ENCODE measurements around the gene OSBPL6. TPM values are rescaled to one million over a fixed set of nuclear protein-coding genes. Genes with fewer than 3 reads are reported as not detected.

Gene OSBPL6
- total and polyA plus RNA-seq, 2 of the 13 experiments (the other 11 are each of a cell fraction or from before 2014, with no cell fraction given): 0.03 to 0.11 TPM

DNA sequence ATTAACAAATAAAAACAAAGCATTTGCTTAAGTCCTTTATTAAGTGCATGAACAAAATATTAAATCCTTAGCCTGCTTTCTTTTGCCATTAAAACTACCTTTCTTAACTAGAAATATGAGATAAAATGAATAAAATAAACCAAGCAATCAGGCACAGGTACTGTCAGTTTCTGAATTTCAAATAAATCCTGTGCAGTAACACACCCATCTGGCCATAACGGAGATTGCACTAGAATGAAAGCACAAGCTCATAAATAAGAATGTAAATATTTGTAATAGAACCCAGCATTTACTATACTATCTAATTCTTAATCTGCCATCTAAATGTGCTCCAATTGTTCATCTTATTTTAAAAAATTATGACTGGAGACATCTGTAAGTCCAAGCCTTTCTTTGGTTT, 224.8 kb downstream of the OSBPL6 start:
- H2AFZ ChIP-seq (ENCODE audit: low read length): no peak overlapping the region
- peaks cover 9% of the 10 kb centered on the region; the same call in 1 of the 2 replicates for H3K4me1 ChIP-seq (ENCODE audit: insufficient read depth, low read length)
- no peaks in the 10 kb centered on the region for H3K9me3 ChIP-seq (ENCODE audit: low read length)
- no peaks in the 10 kb centered on the region for H3K27me3 ChIP-seq (ENCODE audit: control insufficient read depth in 1 of 2, insufficient read depth in 2 of 2, low read length in 2 of 2)
- ChIA-PET POLR2A (interaction anchor here (1.3 to 1.4 kb wide), 2 partner anchors 9 to 307 kb away, joined by 3 to 6 read pairs; partner anchors contain the start of gene RBM45), CTCF (ENCODE audit: low intra/inter-chr PET ratio, low total read pairs) (no interaction called here)
- H3K27ac ChIP-seq (ENCODE audit: extremely low read length, insufficient read depth, low read length): no peak overlapping the region
- no peaks in the 10 kb centered on the region for H4K20me1 ChIP-seq (ENCODE audit: insufficient read depth, low read length)
- intact Hi-C loops (cut with micrococcal nuclease; ENCODE audit: unreplicated experiment): no loop called here
- in situ Hi-C loops (cut with HindIII; ENCODE audit: extremely low pct_ligation_motif_present, low pct_unique_long_range_greater_than_20kb): loop anchor here (10.0 kb wide), 2 partner anchors 114 to 304 kb away; partner anchors contain the start of gene RBM45
- H3K36me3 ChIP-seq (replicated peaks in 1 of 2; ENCODE audit: control insufficient read depth in 1 of 2, insufficient read depth in 2 of 2, low read length in 2 of 2): no peaks in the 10 kb centered on the region
- TF ChIP-seq ZFY (CRISPR knock-in tag; IDR thresholded peaks at IDR 0.05) (no peak), STAG1 (CRISPR knock-in tag; IDR thresholded peaks at IDR 0.05) (peak; percentile 45), CENPT (CRISPR knock-in tag; IDR thresholded peaks at IDR 0.05; ENCODE audit: low read depth) (no peak), EP300 (IDR thresholded peaks at IDR 0.05; ENCODE audit: low read depth in 2 of 2, low read length in 2 of 2) (no peak), EP300 (CRISPR knock-in tag; IDR thresholded peaks at IDR 0.05; ENCODE audit: borderline replicate concordance) (no peak), MYNN (CRISPR knock-in tag; IDR thresholded peaks at IDR 0.05; ENCODE audit: low read depth) (no peak), ZNF768 (CRISPR knock-in tag; IDR thresholded peaks at IDR 0.05) (no peak), PCBP2 (optimal IDR thresholded peaks at IDR 0.05; ENCODE audit: low read depth, low read length, poor library complexity, severe bottlenecking) (no peak)
- H3K4me3 ChIP-seq (replicated peaks in 1 of 3; ENCODE audit: insufficient read depth in 1 of 3, low read depth in 2 of 3, low read length in 3 of 3): no peak overlapping the region
- no TSS peak for BruUV-seq (replicated peaks)
- no peak overlapping the region for H3K4me2 ChIP-seq (ENCODE audit: low read depth, low read length)
- no peaks in the 10 kb centered on the region for H3K79me2 ChIP-seq (ENCODE audit: insufficient read depth, low read length)
- no peak overlapping the region for H3K9ac ChIP-seq (ENCODE audit: insufficient read depth, low read depth, low read length)
- WGBS (ENCODE audit: low lambda C conversion rate): 46% methylated on average over 1 of the region's 1 CpG
- no peak for ATAC-seq
- no peak for FAIRE-seq
- no peak for DNase-seq (ENCODE audit: low spot score)

DNA sequence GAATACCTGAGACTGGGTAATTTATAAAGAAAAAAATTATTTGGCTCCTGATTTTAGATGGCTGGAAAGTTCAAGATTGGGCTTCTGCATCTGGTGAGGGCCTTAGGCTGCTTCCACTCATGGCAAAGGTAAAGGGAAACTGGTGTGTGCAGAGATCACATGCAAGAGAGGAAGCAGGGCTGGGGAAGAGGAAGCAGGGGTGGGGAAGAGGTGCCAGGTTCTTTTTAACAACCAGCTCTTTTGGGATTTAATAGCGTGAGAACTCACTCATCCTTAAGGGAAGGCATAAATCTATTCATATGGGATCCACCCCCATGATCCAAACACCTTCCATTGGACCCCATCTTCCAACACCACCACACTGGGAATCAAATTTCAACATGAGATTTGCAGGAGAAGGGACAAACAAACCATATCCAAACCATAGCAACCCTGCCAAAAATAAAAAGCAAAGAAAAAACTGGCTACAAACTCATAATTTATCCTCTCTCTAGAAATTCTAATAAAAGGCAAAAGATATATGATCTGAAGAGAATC, 226.2 kb downstream of the OSBPL6 start:
- DNase-seq (ENCODE audit: low spot score) (no peak), FAIRE-seq (no peak), ATAC-seq (no peak)
- Histone ChIP-seq H3K36me3 (replicated peaks in 1 of 2; ENCODE audit: control insufficient read depth in 1 of 2, insufficient read depth in 2 of 2, low read length in 2 of 2) (no peaks in the 10 kb centered on the region), H3K9me3 (ENCODE audit: low read length) (peaks cover 6% of the 10 kb centered on the region; the same call in 1 of the 2 replicates), H3K27me3 (ENCODE audit: control insufficient read depth in 1 of 2, insufficient read depth in 2 of 2, low read length in 2 of 2) (no peaks in the 10 kb centered on the region), H4K20me1 (ENCODE audit: insufficient read depth, low read length) (no peaks in the 10 kb centered on the region), H3K4me3 (replicated peaks in 1 of 3; ENCODE audit: insufficient read depth in 1 of 3, low read depth in 2 of 3, low read length in 3 of 3) (no peak overlapping the region), H3K79me2 (ENCODE audit: insufficient read depth, low read length) (no peaks in the 10 kb centered on the region), H3K27ac (ENCODE audit: extremely low read length, insufficient read depth, low read length) (no peak overlapping the region), H3K4me2 (ENCODE audit: low read depth, low read length) (no peak overlapping the region), H2AFZ (ENCODE audit: low read length) (no peak overlapping the region), H3K9ac (ENCODE audit: insufficient read depth, low read depth, low read length) (no peak overlapping the region), H3K4me1 (ENCODE audit: insufficient read depth, low read length) (no peaks in the 10 kb centered on the region)
- TF ChIP-seq TARDBP (CRISPR knock-in tag; IDR thresholded peaks at IDR 0.05) (no peak), ZBTB38 (CRISPR knock-in tag; IDR thresholded peaks at IDR 0.05) (no peak), FOXK1 (CRISPR knock-in tag; IDR thresholded peaks at IDR 0.05; ENCODE audit: borderline replicate concordance, low read depth) (no peak), MLLT10 (CRISPR knock-in tag; IDR thresholded peaks at IDR 0.05) (no peak), GABPA (IDR thresholded peaks at IDR 0.05; ENCODE audit: low read depth, low read length) (no peak), GABPA (CRISPR knock-in tag; IDR thresholded peaks at IDR 0.05; ENCODE audit: low read depth) (no peak), ZSCAN22 (CRISPR knock-in tag; IDR thresholded peaks at IDR 0.05) (no peak), ZNF83 (CRISPR knock-in tag; IDR thresholded peaks at IDR 0.05; ENCODE audit: borderline replicate concordance) (no peak), FOXA3 (CRISPR knock-in tag; IDR thresholded peaks at IDR 0.05) (no peak)
- TF ChIP-seq, protein P1, sequence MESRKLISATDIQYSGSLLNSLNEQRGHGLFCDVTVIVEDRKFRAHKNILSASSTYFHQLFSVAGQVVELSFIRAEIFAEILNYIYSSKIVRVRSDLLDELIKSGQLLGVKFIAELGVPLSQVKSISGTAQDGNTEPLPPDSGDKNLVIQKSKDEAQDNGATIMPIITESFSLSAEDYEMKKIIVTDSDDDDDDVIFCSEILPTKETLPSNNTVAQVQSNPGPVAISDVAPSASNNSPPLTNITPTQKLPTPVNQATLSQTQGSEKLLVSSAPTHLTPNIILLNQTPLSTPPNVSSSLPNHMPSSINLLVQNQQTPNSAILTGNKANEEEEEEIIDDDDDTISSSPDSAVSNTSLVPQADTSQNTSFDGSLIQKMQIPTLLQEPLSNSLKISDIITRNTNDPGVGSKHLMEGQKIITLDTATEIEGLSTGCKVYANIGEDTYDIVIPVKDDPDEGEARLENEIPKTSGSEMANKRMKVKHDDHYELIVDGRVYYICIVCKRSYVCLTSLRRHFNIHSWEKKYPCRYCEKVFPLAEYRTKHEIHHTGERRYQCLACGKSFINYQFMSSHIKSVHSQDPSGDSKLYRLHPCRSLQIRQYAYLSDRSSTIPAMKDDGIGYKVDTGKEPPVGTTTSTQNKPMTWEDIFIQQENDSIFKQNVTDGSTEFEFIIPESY (CRISPR knock-in tag; IDR thresholded peaks at IDR 0.05): no peak
- TF ChIP-seq, protein P2, sequence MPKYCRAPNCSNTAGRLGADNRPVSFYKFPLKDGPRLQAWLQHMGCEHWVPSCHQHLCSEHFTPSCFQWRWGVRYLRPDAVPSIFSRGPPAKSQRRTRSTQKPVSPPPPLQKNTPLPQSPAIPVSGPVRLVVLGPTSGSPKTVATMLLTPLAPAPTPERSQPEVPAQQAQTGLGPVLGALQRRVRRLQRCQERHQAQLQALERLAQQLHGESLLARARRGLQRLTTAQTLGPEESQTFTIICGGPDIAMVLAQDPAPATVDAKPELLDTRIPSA (CRISPR knock-in tag; IDR thresholded peaks at IDR 0.05; ENCODE audit: borderline replicate concordance): no peak
- in situ Hi-C loops (cut with HindIII; ENCODE audit: extremely low pct_ligation_motif_present, low pct_unique_long_range_greater_than_20kb): no loop called here
- CTCF ChIA-PET (ENCODE audit: low intra/inter-chr PET ratio, low total read pairs): no interaction called here
- intact Hi-C loops (cut with micrococcal nuclease; ENCODE audit: unreplicated experiment): no loop called here
- 63% methylated on average over 1 of the region's 1 CpG for whole genome bisulfite sequencing (ENCODE audit: low lambda C conversion rate)
- POLR2A ChIA-PET: no interaction called here
- BruUV-seq (replicated peaks): no TSS peak
